HEK293 (cell line): ENCODE results near the gene TEKTIP1.

Experiments used
- BCL11A ChIP-seq: fragments of 450-650 bp; formaldehyde crosslinking; IDR thresholded peaks from 2 replicates; pipeline ENCODE4 v1.5.1; 2016; ENCODE audit warnings: low read depth, missing biosample characterization, missing genetic modification characterization
- BCL11B ChIP-seq: fragments of 450-650 bp; formaldehyde crosslinking; IDR thresholded peaks from 2 replicates; pipeline ENCODE4 v1.5.1; 2016; ENCODE audit warnings: low read depth, missing biosample characterization, missing genetic modification characterization
- FEZF1 ChIP-seq: fragments of 450-650 bp; formaldehyde crosslinking; IDR thresholded peaks from 2 replicates; pipeline ENCODE4 v1.5.1; 2016; ENCODE audit warnings: missing biosample characterization, missing genetic modification characterization
- HOXA7 ChIP-seq: sonication (generic); formaldehyde crosslinking; IDR thresholded peaks from 2 replicates; pipeline ENCODE4 v1.8.1; 2022; ENCODE audit warnings: missing genetic modification reagents, borderline replicate concordance
- KLF10 ChIP-seq: fragments of 450-650 bp; IDR thresholded peaks from 2 replicates; pipeline ENCODE4 v1.5.1; 2018; ENCODE audit warnings: missing biosample characterization, mild to moderate bottlenecking, missing genetic modification characterization
- KLF9 ChIP-seq: fragments of 450-650 bp; formaldehyde crosslinking; IDR thresholded peaks from 2 replicates; pipeline ENCODE4 v1.5.1; 2016; ENCODE audit warnings: missing biosample characterization, missing genetic modification characterization, low read depth
- MEIS1 ChIP-seq: sonication (generic); formaldehyde crosslinking; IDR thresholded peaks from 2 replicates; pipeline ENCODE4 v1.8.1; 2022; ENCODE audit warnings: missing genetic modification reagents, mild to moderate bottlenecking, borderline replicate concordance
- SALL2 ChIP-seq: fragments of 450-650 bp; formaldehyde crosslinking; IDR thresholded peaks from 2 replicates; pipeline ENCODE4 v1.5.0; 2017; ENCODE audit warnings: missing biosample characterization, mild to moderate bottlenecking, missing genetic modification characterization, borderline replicate concordance
- SCRT1 ChIP-seq: fragments of 450-650 bp; formaldehyde crosslinking; IDR thresholded peaks from 2 replicates; pipeline ENCODE4 v1.5.1; 2016; ENCODE audit warnings: missing biosample characterization, missing genetic modification characterization, borderline replicate concordance
- SP2 ChIP-seq: fragments of 450-650 bp; formaldehyde crosslinking; IDR thresholded peaks from 2 replicates; pipeline ENCODE4 v1.5.1; 2016; ENCODE audit warnings: missing biosample characterization, missing genetic modification characterization
- SP7 ChIP-seq: fragments of 450-650 bp; formaldehyde crosslinking; IDR thresholded peaks from 2 replicates; pipeline ENCODE4 v1.5.1; 2016; ENCODE audit warnings: missing biosample characterization, missing genetic modification characterization
- TRIM28 ChIP-seq: IDR thresholded peaks from 2 replicates; pipeline ENCODE4 v1.6.1; 2011; ENCODE audit warnings: low read length, control low read depth, borderline replicate concordance
- ZBTB17 ChIP-seq: fragments of 450-650 bp; formaldehyde crosslinking; IDR thresholded peaks from 2 replicates; pipeline ENCODE4 v1.5.1; 2016; ENCODE audit warnings: missing biosample characterization, missing genetic modification characterization
- ZBTB48 ChIP-seq: fragments of 450-650 bp; formaldehyde crosslinking; IDR thresholded peaks from 2 replicates; pipeline ENCODE4 v1.5.1; 2016; ENCODE audit warnings: missing biosample characterization, missing genetic modification characterization
- ZBTB8A ChIP-seq: fragments of 450-650 bp; formaldehyde crosslinking; IDR thresholded peaks from 2 replicates; pipeline ENCODE4 v1.5.1; 2016; ENCODE audit warnings: missing biosample characterization, missing genetic modification characterization
- ZEB2 ChIP-seq: fragments of 450-650 bp; formaldehyde crosslinking; IDR thresholded peaks from 2 replicates; pipeline ENCODE4 v1.5.1; 2016; ENCODE audit warnings: missing biosample characterization, missing genetic modification characterization
- ZFP41 ChIP-seq: fragments of 450-650 bp; formaldehyde crosslinking; IDR thresholded peaks from 2 replicates; pipeline ENCODE4 v1.5.1; 2016; ENCODE audit warnings: missing biosample characterization, missing genetic modification characterization, borderline replicate concordance
- ZIC2 ChIP-seq: fragments of 450-650 bp; formaldehyde crosslinking; IDR thresholded peaks from 2 replicates; pipeline ENCODE4 v1.5.1; 2016; ENCODE audit warnings: missing biosample characterization, missing genetic modification characterization
- ZNF112 ChIP-seq: fragments of 450-650 bp; formaldehyde crosslinking; IDR thresholded peaks from 2 replicates; pipeline ENCODE4 v1.5.0; 2017; ENCODE audit warnings: missing biosample characterization, missing genetic modification characterization
- ZNF16 ChIP-seq: fragments of 450-650 bp; formaldehyde crosslinking; IDR thresholded peaks from 2 replicates; pipeline ENCODE4 v1.5.1; 2016; ENCODE audit warnings: low read depth, missing biosample characterization, missing genetic modification characterization
- ZNF169 ChIP-seq: fragments of 450-650 bp; formaldehyde crosslinking; IDR thresholded peaks from 2 replicates; pipeline ENCODE4 v1.5.1; 2016; ENCODE audit warnings: missing biosample characterization, missing genetic modification characterization
- ZNF19 ChIP-seq: fragments of 450-650 bp; formaldehyde crosslinking; IDR thresholded peaks from 2 replicates; pipeline ENCODE4; 2016; ENCODE audit warnings: missing biosample characterization, missing genetic modification characterization, low read depth
- ZNF223 ChIP-seq: fragments of 450-650 bp; formaldehyde crosslinking; IDR thresholded peaks from 2 replicates; pipeline ENCODE4 v1.5.1; 2016; ENCODE audit warnings: missing biosample characterization, missing genetic modification characterization
- ZNF274 ChIP-seq, 2 experiments: fragments of 200-500 bp in 1 of 2; fragments of 450-650 bp in 1 of 2; sonication (Bioruptor generic) in 1 of 2; formaldehyde crosslinking in 1 of 2; IDR thresholded peaks; 2 replicates each; pipeline versions ENCODE4 v1.5.1 to v1.6.1; 2014 to 2016; ENCODE audit warnings: borderline replicate concordance in 1 of 2, inconsistent platforms in 1 of 2, low read length in 1 of 2, missing biosample characterization in 1 of 2, missing genetic modification characterization in 1 of 2
- ZNF292 ChIP-seq: fragments of 450-650 bp; formaldehyde crosslinking; IDR thresholded peaks from 2 replicates; pipeline ENCODE4 v1.5.1; 2016; ENCODE audit warnings: low read depth, missing biosample characterization, missing genetic modification characterization, borderline replicate concordance
- ZNF423 ChIP-seq: fragments of 450-650 bp; formaldehyde crosslinking; IDR thresholded peaks from 2 replicates; pipeline ENCODE4 v1.5.1; 2016; ENCODE audit warnings: missing biosample characterization, missing genetic modification characterization
- ZNF488 ChIP-seq: fragments of 450-650 bp; formaldehyde crosslinking; IDR thresholded peaks from 2 replicates; pipeline ENCODE4 v1.5.1; 2016; ENCODE audit warnings: missing biosample characterization, missing genetic modification characterization
- ZNF501 ChIP-seq: fragments of 450-650 bp; formaldehyde crosslinking; IDR thresholded peaks from 2 replicates; pipeline ENCODE4 v1.5.1; 2016; ENCODE audit warnings: missing biosample characterization, missing genetic modification characterization
- ZNF510 ChIP-seq: fragments of 450-650 bp; formaldehyde crosslinking; IDR thresholded peaks from 2 replicates; pipeline ENCODE4 v1.5.1; 2018; ENCODE audit warnings: mild to moderate bottlenecking, missing genetic modification characterization, missing biosample characterization; ENCODE audit not compliant: insufficient replicate concordance
- ZNF529 ChIP-seq: fragments of 450-650 bp; formaldehyde crosslinking; IDR thresholded peaks from 2 replicates; pipeline ENCODE4 v1.5.1; 2017; ENCODE audit warnings: missing genetic modification characterization, missing biosample characterization; ENCODE audit not compliant: insufficient replicate concordance
- ZNF585B ChIP-seq: fragments of 450-650 bp; formaldehyde crosslinking; IDR thresholded peaks from 2 replicates; pipeline ENCODE4 v1.5.1; 2016; ENCODE audit warnings: missing biosample characterization, missing genetic modification characterization
- ZNF600 ChIP-seq: fragments of 450-650 bp; formaldehyde crosslinking; IDR thresholded peaks from 2 replicates; pipeline ENCODE4 v1.5.1; 2016; ENCODE audit warnings: missing biosample characterization, missing genetic modification characterization
- ZNF610 ChIP-seq: fragments of 450-650 bp; formaldehyde crosslinking; IDR thresholded peaks from 2 replicates; pipeline ENCODE4 v1.5.1; 2016; ENCODE audit warnings: missing biosample characterization, missing genetic modification characterization, borderline replicate concordance
- ZSCAN16 ChIP-seq: fragments of 450-650 bp; formaldehyde crosslinking; IDR thresholded peaks from 2 replicates; pipeline ENCODE4 v1.5.1; 2016; ENCODE audit warnings: missing biosample characterization, missing genetic modification characterization
- ZSCAN23 ChIP-seq: fragments of 450-650 bp; formaldehyde crosslinking; IDR thresholded peaks from 2 replicates; pipeline ENCODE4 v1.5.1; 2016; ENCODE audit warnings: missing biosample characterization, missing genetic modification characterization
- TF ChIP-seq, protein P1 (sequence below): fragments of 450-650 bp; formaldehyde crosslinking; IDR thresholded peaks from 2 replicates; pipeline ENCODE4 v1.5.1; 2017; ENCODE audit warnings: missing biosample characterization, missing genetic modification characterization
- TF ChIP-seq, protein P2 (sequence below): fragments of 450-650 bp; formaldehyde crosslinking; IDR thresholded peaks from 2 replicates; pipeline ENCODE4; 2016; ENCODE audit warnings: missing biosample characterization, missing genetic modification characterization
- TF ChIP-seq, protein P3 (sequence below): sonication (generic); formaldehyde crosslinking; IDR thresholded peaks from 2 replicates; pipeline ENCODE4 v1.8.1; 2022; ENCODE audit warnings: mild to moderate bottlenecking, moderate library complexity, missing genetic modification reagents

TEKTIP1 gene

GRCh38 chr19:3500429-3501101 lies 38.4 kb upstream of the TEKTIP1 start, which contains the start of gene DOHH (continued):
- no peak for TF ChIP-seq ZSCAN16 (tag by site-specific recombination)
- peak; percentile 84 for TF ChIP-seq ZIC2 (tag by site-specific recombination)
- TF ChIP-seq BCL11B (tag by site-specific recombination) = no peak
- TF ChIP-seq BCL11A (tag by site-specific recombination) = no peak
- TF ChIP-seq ZNF292 = no peak
- TF ChIP-seq ZNF16 (tag by site-specific recombination) = no peak
- peak; percentile 67 for TF ChIP-seq ZBTB8A (tag by site-specific recombination)
- TF ChIP-seq ZNF19 (tag by site-specific recombination) = no peak
- TF ChIP-seq, protein P1, sequence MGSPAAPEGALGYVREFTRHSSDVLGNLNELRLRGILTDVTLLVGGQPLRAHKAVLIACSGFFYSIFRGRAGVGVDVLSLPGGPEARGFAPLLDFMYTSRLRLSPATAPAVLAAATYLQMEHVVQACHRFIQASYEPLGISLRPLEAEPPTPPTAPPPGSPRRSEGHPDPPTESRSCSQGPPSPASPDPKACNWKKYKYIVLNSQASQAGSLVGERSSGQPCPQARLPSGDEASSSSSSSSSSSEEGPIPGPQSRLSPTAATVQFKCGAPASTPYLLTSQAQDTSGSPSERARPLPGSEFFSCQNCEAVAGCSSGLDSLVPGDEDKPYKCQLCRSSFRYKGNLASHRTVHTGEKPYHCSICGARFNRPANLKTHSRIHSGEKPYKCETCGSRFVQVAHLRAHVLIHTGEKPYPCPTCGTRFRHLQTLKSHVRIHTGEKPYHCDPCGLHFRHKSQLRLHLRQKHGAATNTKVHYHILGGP = no peak
- peak; percentile 79 for TF ChIP-seq ZEB2 (tag by site-specific recombination)
- TF ChIP-seq SCRT1 (tag by site-specific recombination) = no peak
- TF ChIP-seq KLF9 (tag by site-specific recombination) = peak; percentile 50; the same call in 1 of the 2 replicates
- TF ChIP-seq SP2 = peak; percentile 54
- TF ChIP-seq ZNF610 (tag by site-specific recombination) = no peak
- no peak for TF ChIP-seq ZNF510 (tag by site-specific recombination)
- TF ChIP-seq HOXA7 (CRISPR knock-in tag) = no peak
- TF ChIP-seq ZSCAN23 = 0 out of 2 replicates have a peak, but pooled peaks have one; percentile 31
- TF ChIP-seq MEIS1 (CRISPR knock-in tag) = no peak
- TF ChIP-seq ZNF223 = no peak
- no peak for TF ChIP-seq SALL2 (tag by site-specific recombination)
- peak; percentile 80 for TF ChIP-seq ZBTB17 (tag by site-specific recombination)
- TF ChIP-seq ZNF112 (tag by site-specific recombination) = no peak
- peak; percentile 88 for TF ChIP-seq ZNF169 (tag by site-specific recombination)
- TF ChIP-seq ZNF600 (tag by site-specific recombination) = peak; percentile 27; the same call in 1 of the 2 replicates
- no peak for TF ChIP-seq ZNF423 (tag by site-specific recombination)
- peak; percentile 86; the same call in 1 of the 2 replicates for TF ChIP-seq ZNF501 (tag by site-specific recombination)
- TF ChIP-seq, protein P2, sequence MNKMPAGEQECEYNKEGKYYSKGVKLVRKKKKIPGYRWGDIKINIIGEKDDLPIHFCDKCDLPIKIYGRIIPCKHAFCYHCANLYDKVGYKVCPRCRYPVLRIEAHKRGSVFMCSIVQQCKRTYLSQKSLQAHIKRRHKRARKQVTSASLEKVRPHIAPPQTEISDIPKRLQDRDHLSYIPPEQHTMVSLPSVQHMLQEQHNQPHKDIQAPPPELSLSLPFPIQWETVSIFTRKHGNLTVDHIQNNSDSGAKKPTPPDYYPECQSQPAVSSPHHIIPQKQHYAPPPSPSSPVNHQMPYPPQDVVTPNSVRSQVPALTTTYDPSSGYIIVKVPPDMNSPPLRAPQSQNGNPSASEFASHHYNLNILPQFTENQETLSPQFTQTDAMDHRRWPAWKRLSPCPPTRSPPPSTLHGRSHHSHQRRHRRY (tag by site-specific recombination) = no peak
- 0 out of 2 replicates have a peak, but pooled peaks have one; percentile 19 for TF ChIP-seq ZNF488
- TF ChIP-seq TRIM28 = no peak
- no peak for TF ChIP-seq ZNF585B (tag by site-specific recombination)
- no peak for TF ChIP-seq ZNF529
- peak; percentile 83 for TF ChIP-seq ZBTB48 (tag by site-specific recombination)
- TF ChIP-seq, protein P3, sequence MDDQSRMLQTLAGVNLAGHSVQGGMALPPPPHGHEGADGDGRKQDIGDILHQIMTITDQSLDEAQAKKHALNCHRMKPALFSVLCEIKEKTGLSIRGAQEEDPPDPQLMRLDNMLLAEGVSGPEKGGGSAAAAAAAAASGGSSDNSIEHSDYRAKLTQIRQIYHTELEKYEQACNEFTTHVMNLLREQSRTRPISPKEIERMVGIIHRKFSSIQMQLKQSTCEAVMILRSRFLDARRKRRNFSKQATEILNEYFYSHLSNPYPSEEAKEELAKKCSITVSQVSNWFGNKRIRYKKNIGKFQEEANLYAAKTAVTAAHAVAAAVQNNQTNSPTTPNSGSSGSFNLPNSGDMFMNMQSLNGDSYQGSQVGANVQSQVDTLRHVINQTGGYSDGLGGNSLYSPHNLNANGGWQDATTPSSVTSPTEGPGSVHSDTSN (CRISPR knock-in tag) = no peak
- no peak for TF ChIP-seq ZNF274 (IDR thresholded peaks at IDR 0.05; ENCODE audit: low read length)
- no peak for TF ChIP-seq ZNF274 (tag by site-specific recombination; IDR thresholded peaks at IDR 0.05; ENCODE audit: borderline replicate concordance)
- TF ChIP-seq KLF10 = peak; percentile 33; the same call in 1 of the 2 replicates
- no peak for TF ChIP-seq ZFP41 (tag by site-specific recombination)
- no peak for TF ChIP-seq FEZF1 (tag by site-specific recombination)
- peak; percentile 92 for TF ChIP-seq SP7 (tag by site-specific recombination)
